ENCODE data around the gene CPNE7.

Gene CPNE7

DNA sequence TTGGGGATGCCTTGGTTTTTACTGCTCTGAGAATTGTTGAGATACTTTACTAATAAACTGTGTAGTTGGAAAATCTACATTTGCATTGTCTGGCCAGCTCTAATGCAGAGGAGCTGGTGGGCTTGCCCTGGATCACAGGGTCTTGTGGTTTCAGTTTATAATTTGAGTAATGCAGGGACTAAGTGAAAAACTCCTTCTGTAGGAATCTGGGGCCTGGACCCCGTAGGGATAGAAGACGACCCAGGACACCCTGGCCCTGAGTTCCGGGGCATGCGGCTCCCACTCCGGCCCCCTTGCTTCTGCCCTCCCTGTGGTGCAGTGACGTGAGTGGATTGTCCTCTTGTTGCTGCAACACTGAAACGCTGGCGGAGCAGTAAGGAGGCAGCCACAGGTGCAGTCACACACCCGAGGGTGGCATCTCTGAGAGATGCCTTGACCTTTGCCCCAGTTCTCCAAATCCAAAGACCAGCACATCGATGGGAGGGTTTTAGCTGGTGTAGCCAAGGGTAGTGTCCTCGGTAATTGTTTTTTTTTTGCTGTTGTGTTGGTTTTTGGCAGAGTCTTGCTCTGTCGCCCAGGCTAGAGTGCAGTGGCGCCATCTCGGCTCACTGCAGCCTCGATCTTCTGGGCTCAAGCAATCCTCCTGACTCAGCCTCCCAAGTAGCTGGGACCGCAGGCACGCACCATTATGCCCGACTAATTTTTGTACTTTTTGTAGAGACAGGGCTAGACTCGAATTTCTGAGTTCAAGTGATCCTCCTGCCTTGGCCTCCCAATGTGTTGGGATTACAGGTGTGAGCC lies 17.7 kb upstream of the CPNE7 start:
- TF ChIP-seq, protein P1, sequence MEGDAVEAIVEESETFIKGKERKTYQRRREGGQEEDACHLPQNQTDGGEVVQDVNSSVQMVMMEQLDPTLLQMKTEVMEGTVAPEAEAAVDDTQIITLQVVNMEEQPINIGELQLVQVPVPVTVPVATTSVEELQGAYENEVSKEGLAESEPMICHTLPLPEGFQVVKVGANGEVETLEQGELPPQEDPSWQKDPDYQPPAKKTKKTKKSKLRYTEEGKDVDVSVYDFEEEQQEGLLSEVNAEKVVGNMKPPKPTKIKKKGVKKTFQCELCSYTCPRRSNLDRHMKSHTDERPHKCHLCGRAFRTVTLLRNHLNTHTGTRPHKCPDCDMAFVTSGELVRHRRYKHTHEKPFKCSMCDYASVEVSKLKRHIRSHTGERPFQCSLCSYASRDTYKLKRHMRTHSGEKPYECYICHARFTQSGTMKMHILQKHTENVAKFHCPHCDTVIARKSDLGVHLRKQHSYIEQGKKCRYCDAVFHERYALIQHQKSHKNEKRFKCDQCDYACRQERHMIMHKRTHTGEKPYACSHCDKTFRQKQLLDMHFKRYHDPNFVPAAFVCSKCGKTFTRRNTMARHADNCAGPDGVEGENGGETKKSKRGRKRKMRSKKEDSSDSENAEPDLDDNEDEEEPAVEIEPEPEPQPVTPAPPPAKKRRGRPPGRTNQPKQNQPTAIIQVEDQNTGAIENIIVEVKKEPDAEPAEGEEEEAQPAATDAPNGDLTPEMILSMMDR (IDR thresholded peaks at IDR 0.05; ENCODE audit: low read depth, low read length) = no peak
- Histone ChIP-seq H3K9me3 (no peaks in the 10 kb centered on the region), H3K27me3 (no peaks in the 10 kb centered on the region), H3K4me1 (0 out of 2 replicates have a peak, but pooled peaks cover 2% of the 10 kb centered on the region), H3K4me3 (ENCODE audit: low read depth, low read length) (no peak overlapping the region), H3K36me3 (peaks cover 43% of the 10 kb centered on the region)
- no peak for DNase-seq

DNA sequence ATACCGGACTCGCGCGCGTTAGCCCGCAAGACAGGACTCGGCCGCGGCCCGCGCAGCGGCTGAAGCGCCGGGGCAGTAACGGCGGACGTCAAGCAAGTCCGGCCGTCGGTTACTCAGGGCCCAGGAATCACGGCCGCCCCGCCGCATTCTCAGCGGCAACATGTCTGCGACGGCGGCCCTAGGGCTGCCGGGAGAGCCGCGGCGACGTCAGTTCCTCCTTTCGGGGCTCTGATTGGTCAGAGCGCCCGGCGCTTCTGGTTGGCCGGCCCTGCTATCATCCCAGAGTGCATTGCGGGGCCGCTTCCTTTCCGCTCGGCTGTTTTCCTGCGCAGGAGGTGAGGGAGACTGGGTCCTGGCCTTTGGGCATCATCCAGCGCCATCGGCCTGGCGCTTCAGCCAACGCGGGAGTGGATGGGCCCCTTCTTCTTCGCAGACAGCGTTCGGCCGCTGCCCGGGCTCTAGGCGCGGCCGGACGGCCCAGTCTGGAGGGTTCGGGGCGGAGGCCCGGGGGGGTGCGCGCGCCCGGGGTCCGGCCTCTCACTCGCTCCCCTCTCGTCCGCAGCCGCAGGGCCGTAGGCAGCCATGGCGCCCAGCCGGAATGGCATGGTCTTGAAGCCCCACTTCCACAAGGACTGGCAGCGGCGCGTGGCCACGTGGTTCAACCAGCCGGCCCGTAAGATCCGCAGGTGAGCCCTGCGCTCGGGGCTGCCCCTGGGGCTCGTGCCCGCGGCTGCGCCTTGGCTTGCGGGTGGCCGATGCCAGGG lies 15.0 kb upstream of the CPNE7 start, which contains the start of gene RPL13:
TSS of gene RPL13 (plus strand) at position 305 of the 764 bp plus-strand sequence. CDS start at position 583, 278 bp downstream.
- peaks cover 9% of the 10 kb centered on the region for H3K4me1 ChIP-seq
- TF ChIP-seq, protein P1 (IDR thresholded peaks at IDR 0.05; ENCODE audit: low read depth, low read length) = no peak
- H3K27me3 ChIP-seq = no peaks in the 10 kb centered on the region
- DNase-seq = peak; percentile 96
- H3K9me3 ChIP-seq = no peaks in the 10 kb centered on the region
- peak within 1 kb of the TSS; percentile 99 for H3K4me3 ChIP-seq (ENCODE audit: low read depth, low read length)
- peaks cover 55% of the 10 kb centered on the region for H3K36me3 ChIP-seq

DNA sequence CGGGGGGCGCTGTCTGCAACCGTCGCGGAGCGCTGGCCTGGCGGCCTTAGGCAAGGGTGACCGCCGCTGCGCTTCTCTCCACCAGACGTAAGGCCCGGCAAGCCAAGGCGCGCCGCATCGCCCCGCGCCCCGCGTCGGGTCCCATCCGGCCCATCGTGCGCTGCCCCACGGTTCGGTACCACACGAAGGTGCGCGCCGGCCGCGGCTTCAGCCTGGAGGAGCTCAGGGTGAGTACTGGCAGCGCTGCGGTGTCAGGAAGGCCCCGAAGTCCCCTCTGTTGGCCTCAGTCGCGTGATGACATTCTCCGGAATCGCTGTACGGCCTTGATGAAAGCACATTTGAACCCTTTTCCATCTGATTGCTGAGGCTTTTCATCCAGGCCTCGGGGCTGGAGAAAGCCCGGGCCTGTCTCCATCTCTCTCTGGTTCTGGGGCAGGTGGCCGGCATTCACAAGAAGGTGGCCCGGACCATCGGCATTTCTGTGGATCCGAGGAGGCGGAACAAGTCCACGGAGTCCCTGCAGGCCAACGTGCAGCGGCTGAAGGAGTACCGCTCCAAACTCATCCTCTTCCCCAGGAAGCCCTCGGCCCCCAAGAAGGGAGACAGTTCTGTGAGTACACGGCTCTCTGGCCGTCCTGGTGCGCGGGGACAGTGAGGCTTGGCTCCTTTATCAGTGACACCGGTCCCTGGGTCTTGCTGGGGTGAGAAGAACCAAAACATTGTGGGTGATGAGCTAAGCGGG lies 14.2 kb upstream of the CPNE7 start:
- peaks cover 55% of the 10 kb centered on the region for H3K36me3 ChIP-seq
- DNase-seq = no peak
- no peaks in the 10 kb centered on the region for H3K27me3 ChIP-seq
- H3K4me3 ChIP-seq (ENCODE audit: low read depth, low read length) = peak overlapping the region; percentile 99
- H3K4me1 ChIP-seq = peaks cover 16% of the 10 kb centered on the region
- TF ChIP-seq, protein P1 (IDR thresholded peaks at IDR 0.05; ENCODE audit: low read depth, low read length) = no peak
- no peaks in the 10 kb centered on the region for H3K9me3 ChIP-seq

DNA sequence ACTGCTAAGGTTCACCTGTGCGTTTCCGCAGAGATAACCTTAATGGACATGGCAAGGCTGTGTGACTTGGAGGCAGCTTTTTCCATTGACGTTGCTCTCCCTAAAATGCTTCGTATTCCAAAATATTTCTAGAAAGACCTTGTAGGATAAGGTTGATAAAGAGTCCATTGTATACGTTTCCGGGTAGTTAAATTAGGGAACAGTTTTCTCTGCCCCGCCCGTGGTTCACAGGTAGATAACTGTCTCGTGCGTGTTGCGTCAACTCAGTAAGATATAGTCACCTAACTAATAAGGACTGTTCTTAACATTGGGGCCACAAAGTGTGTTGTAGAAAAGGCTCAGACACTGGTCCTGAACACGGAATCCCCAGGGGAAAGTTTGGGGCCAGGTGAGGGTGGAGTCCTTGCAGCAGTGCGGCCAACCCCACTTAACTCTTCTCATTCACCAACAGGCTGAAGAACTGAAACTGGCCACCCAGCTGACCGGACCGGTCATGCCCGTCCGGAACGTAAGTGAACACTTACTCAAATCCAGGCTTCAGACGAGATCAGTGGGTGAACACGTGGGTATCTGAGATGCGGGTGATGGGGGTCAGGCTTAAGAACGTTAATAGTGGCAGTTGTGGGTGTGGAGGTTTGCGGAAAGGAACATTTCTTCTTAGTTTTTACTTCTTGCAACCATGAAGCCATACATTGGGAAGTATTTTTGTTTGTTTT lies 13.5 kb upstream of the CPNE7 start:
- H3K9me3 ChIP-seq = no peaks in the 10 kb centered on the region
- TF ChIP-seq, protein P1 (IDR thresholded peaks at IDR 0.05; ENCODE audit: low read depth, low read length) = no peak
- peaks cover 16% of the 10 kb centered on the region for H3K4me1 ChIP-seq
- no peak for DNase-seq
- no peaks in the 10 kb centered on the region for H3K27me3 ChIP-seq
- H3K4me3 ChIP-seq (ENCODE audit: low read depth, low read length) = peak overlapping the region; percentile 99
- H3K36me3 ChIP-seq = peaks cover 49% of the 10 kb centered on the region

DNA sequence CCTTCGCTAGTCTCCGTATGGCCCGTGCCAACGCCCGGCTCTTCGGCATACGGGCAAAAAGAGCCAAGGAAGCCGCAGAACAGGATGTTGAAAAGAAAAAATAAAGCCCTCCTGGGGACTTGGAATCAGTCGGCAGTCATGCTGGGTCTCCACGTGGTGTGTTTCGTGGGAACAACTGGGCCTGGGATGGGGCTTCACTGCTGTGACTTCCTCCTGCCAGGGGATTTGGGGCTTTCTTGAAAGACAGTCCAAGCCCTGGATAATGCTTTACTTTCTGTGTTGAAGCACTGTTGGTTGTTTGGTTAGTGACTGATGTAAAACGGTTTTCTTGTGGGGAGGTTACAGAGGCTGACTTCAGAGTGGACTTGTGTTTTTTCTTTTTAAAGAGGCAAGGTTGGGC lies 12.6 kb upstream of the CPNE7 start:
- H3K4me1 ChIP-seq = peaks cover 16% of the 10 kb centered on the region
- DNase-seq = no peak

More for the DNA sequence above, 12.6 kb upstream of the CPNE7 start:
- H3K27me3 ChIP-seq = no peaks in the 10 kb centered on the region
- H3K9me3 ChIP-seq = no peaks in the 10 kb centered on the region
- peak overlapping the region; percentile 99 for H3K4me3 ChIP-seq (ENCODE audit: low read depth, low read length)
- TF ChIP-seq, protein P1 (IDR thresholded peaks at IDR 0.05; ENCODE audit: low read depth, low read length) = no peak
- H3K36me3 ChIP-seq = peaks cover 43% of the 10 kb centered on the region

Data from BE2C (cell line).